ENCODE results near the gene ZNF502.

ZNF502 gene

GRCh38 chr3:44771424-44772098, 59.1 kb downstream of the ZNF502 start:
- DNase-seq, result no peak

DNA sequence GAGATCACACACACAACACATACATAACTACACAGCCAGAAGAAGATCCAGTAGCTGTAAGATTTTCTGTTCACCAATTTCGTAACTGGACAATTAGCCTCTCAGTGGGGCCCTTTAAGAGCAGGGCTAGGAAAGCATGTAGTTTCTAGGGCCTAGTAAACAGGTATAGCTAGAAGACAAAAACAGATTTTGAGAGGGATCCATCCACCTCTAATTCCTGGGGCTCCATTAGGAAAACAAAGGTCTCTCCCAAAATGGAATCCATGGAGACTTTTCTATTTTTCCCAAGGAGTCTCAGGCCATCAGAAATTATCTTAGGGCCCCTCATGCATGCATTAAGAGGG, 59.6 kb downstream of the ZNF502 start:
- no peak for DNase-seq
